Brain microvascular endothelial cell (primary cell): Measurements from ENCODE around the gene PLOD1.

Experiments used
- DNase-seq: peaks from one replicate; pipeline ENCODE4 v3.0.0-alpha.2; 2020
- H3K27ac ChIP-seq: fragments of 250-450 bp; sonication (Bioruptor Pico); 2 replicates; pipeline ENCODE4 v1.5.1; 2020; ENCODE audit warnings: mild to moderate bottlenecking, moderate library complexity
- H3K27me3 ChIP-seq: fragments of 250-450 bp; sonication (Bioruptor Pico); replicated peaks from 2 replicates; pipeline ENCODE4 v1.5.1; 2020; ENCODE audit warnings: mild to moderate bottlenecking
- H3K36me3 ChIP-seq: fragments of 250-450 bp; sonication (Bioruptor Pico); replicated peaks from 2 replicates; pipeline ENCODE4 v1.5.1; 2020; ENCODE audit warnings: mild to moderate bottlenecking
- H3K4me3 ChIP-seq: 2 replicates; pipeline ENCODE4 v1.5.1; 2011; ENCODE audit warnings: low read depth, mild to moderate bottlenecking, control low read depth, low read length, moderate library complexity
- CTCF ChIP-seq: IDR thresholded peaks from 2 replicates; pipeline ENCODE4 v1.5.1; 2011; ENCODE audit warnings: low read depth, mild to moderate bottlenecking, moderate library complexity, low read length, control low read depth, inconsistent platforms; ENCODE audit errors: missing control alignments
- in situ Hi-C: cut with HindIII; loops from 2 replicates; pipeline ENCODE4 v1.10.0; 2017; ENCODE audit warnings: low sequenced_read_pairs, low pct_ligation_motif_present

Gene PLOD1

GRCh38 chr1:11934302-11935056, at the start of gene PLOD1:
Gene PLOD1 (plus strand): TSS chr1:11934717. CDS start chr1:11934780, 63 bp downstream.
- in situ Hi-C loops: no loop called here
- Histone ChIP-seq H3K27ac (peak within 1 kb of the TSS; percentile 71), H3K36me3 (peaks cover 3% of the 10 kb centered on the region), H3K4me3 (peak within 1 kb of the TSS; percentile 73), H3K27me3 (no peaks in the 10 kb centered on the region)
- DNase-seq: peak; percentile 79
- TF ChIP-seq CTCF: no peak

- in situ Hi-C loops: no loop called here
- H3K27ac ChIP-seq: no peak overlapping the region
- no peaks in the 10 kb centered on the region for H3K36me3 ChIP-seq
- TF ChIP-seq CTCF: no peak
- DNase-seq: no peak
- no peaks in the 10 kb centered on the region for H3K27me3 ChIP-seq
- no peak overlapping the region for H3K4me3 ChIP-seq
Observed at GRCh38 chr1:11885916-11886315, 48.6 kb upstream of the PLOD1 start.

- Histone ChIP-seq H3K4me3 (no peak overlapping the region), H3K27me3 (no peaks in the 10 kb centered on the region), H3K27ac (no peak overlapping the region), H3K36me3 (no peaks in the 10 kb centered on the region)
- no peak for TF ChIP-seq CTCF
- in situ Hi-C loops: no loop called here
- DNase-seq: no peak
Observed at GRCh38 chr1:11886986-11887665, 47.4 kb upstream of the PLOD1 start.

GRCh38 chr1:11887666-11888007, 46.9 kb upstream of the PLOD1 start:
- no peak for DNase-seq
- Histone ChIP-seq H3K36me3 (no peaks in the 10 kb centered on the region), H3K27me3 (peaks cover 2% of the 10 kb centered on the region), H3K4me3 (no peak overlapping the region), H3K27ac (no peak overlapping the region)
- in situ Hi-C loops: no loop called here
- no peak for TF ChIP-seq CTCF

- no peak for TF ChIP-seq CTCF
- Histone ChIP-seq H3K27ac (no peak overlapping the region), H3K27me3 (peaks cover 2% of the 10 kb centered on the region), H3K4me3 (no peak overlapping the region), H3K36me3 (no peaks in the 10 kb centered on the region)
- no peak for DNase-seq
- in situ Hi-C loops: no loop called here
Observed at GRCh38 chr1:11888206-11888876, 46.2 kb upstream of the PLOD1 start.
